Astrocyte (in vitro differentiated cells and primary cell): ENCODE data around the gene MCEE. TPM values are rescaled to one million over a fixed set of nuclear protein-coding genes. Genes with fewer than 3 reads are reported as not detected.
A peak's percentile ranks its signal among the peaks of the same experiment; 100 is the strongest.
"Not testable (repeated sequence)": the region's sequence is repeated elsewhere in the genome, so short reads cannot be mapped to it uniquely, and the experiment has no call there.

Experiments used
- DNase-seq: peaks from one replicate; pipeline ENCODE4 v3.0.0-alpha.2; 2010; ENCODE audit warnings: low read depth
- FAIRE-seq: peaks from 2 replicates; lab custom pipeline; 2011; peaks lifted over from hg19 to GRCh38; lab: Jason Lieb, UNC
- H2AFZ ChIP-seq: 2 replicates; pipeline ENCODE4 v1.6.0; 2012; ENCODE audit warnings: low read depth, low read length, inconsistent platforms
- H3K27ac ChIP-seq: 2 replicates; pipeline ENCODE4 v1.5.1; 2011; ENCODE audit warnings: low read depth, low read length, inconsistent platforms
- H3K27me3 ChIP-seq: 2 replicates; pipeline ENCODE4 v1.6.0; 2011; ENCODE audit warnings: low read length, inconsistent platforms; ENCODE audit not compliant: insufficient read depth
- H3K36me3 ChIP-seq: 2 replicates; pipeline ENCODE4 v1.5.1; 2011; ENCODE audit warnings: low read length, inconsistent platforms; ENCODE audit not compliant: insufficient read depth
- H3K4me1 ChIP-seq: 2 replicates; pipeline ENCODE4 v1.5.1; 2011; ENCODE audit warnings: low read length, inconsistent platforms; ENCODE audit not compliant: insufficient read depth
- H3K4me2 ChIP-seq: 2 replicates; pipeline ENCODE4 v1.6.0; 2012; ENCODE audit warnings: low read length, inconsistent platforms
- H3K4me3 ChIP-seq: 2 replicates; pipeline ENCODE4 v1.5.1; 2011; ENCODE audit warnings: low read depth, mild to moderate bottlenecking, low read length, inconsistent platforms; ENCODE audit not compliant: insufficient read depth
- H3K79me2 ChIP-seq: 2 replicates; pipeline ENCODE4 v1.6.0; 2012; ENCODE audit warnings: mild to moderate bottlenecking, low read length, inconsistent platforms; ENCODE audit not compliant: insufficient read depth
- H3K9ac ChIP-seq: 2 replicates; pipeline ENCODE4 v1.6.0; 2012; ENCODE audit warnings: mild to moderate bottlenecking, low read length, inconsistent platforms
- H3K9me3 ChIP-seq: 2 replicates; pipeline ENCODE4 v1.5.1; 2012; ENCODE audit warnings: low read depth, mild to moderate bottlenecking, low read length, inconsistent platforms; ENCODE audit not compliant: insufficient read depth
- H4K20me1 ChIP-seq: 2 replicates; pipeline ENCODE4 v1.6.0; 2012; ENCODE audit warnings: low read length, inconsistent platforms; ENCODE audit not compliant: insufficient read depth
- H3K27ac Mint-ChIP-seq: one replicate; pipeline ENCODE4 v1.8.0; 2021; ENCODE audit warnings: mild to moderate bottlenecking, mixed read lengths; ENCODE audit not compliant: unreplicated experiment
- H3K27me3 Mint-ChIP-seq: one replicate; pipeline ENCODE4 v1.8.0; 2021; ENCODE audit warnings: low read depth, mixed read lengths; ENCODE audit not compliant: unreplicated experiment
- H3K36me3 Mint-ChIP-seq: one replicate; pipeline ENCODE4 v1.8.0; 2021; ENCODE audit warnings: low read depth, mixed read lengths; ENCODE audit not compliant: unreplicated experiment
- H3K4me1 Mint-ChIP-seq: one replicate; pipeline ENCODE4 v1.8.0; 2021; ENCODE audit warnings: low read depth, mixed read lengths; ENCODE audit not compliant: unreplicated experiment
- H3K4me3 Mint-ChIP-seq: one replicate; pipeline ENCODE4 v1.8.0; 2021; ENCODE audit warnings: mild to moderate bottlenecking, moderate library complexity, mixed read lengths; ENCODE audit not compliant: unreplicated experiment
- H3K9me3 Mint-ChIP-seq: one replicate; pipeline ENCODE4 v1.8.0; 2021; ENCODE audit warnings: mild to moderate bottlenecking, mixed read lengths; ENCODE audit not compliant: unreplicated experiment
- EZH2 ChIP-seq: IDR thresholded peaks from 2 replicates; pipeline ENCODE4 v1.6.1; 2012; ENCODE audit warnings: mild to moderate bottlenecking, low read length, inconsistent platforms; ENCODE audit not compliant: insufficient read depth
- total RNA-seq: library from RNA; stranded (reverse); gene quantifications from 2 replicates; pipeline ENCODE4 v1.2.1, GENCODE V29; 2021
- TF ChIP-seq, protein P1 (sequence below): IDR thresholded peaks from 2 replicates; pipeline ENCODE4 v1.5.1; 2011; ENCODE audit warnings: low read depth, mild to moderate bottlenecking, inconsistent platforms, low read length, moderate library complexity; ENCODE audit not compliant: insufficient read depth

Gene MCEE
- total RNA-seq, 1 donor from 2014 or later: 13.1 TPM

DNA sequence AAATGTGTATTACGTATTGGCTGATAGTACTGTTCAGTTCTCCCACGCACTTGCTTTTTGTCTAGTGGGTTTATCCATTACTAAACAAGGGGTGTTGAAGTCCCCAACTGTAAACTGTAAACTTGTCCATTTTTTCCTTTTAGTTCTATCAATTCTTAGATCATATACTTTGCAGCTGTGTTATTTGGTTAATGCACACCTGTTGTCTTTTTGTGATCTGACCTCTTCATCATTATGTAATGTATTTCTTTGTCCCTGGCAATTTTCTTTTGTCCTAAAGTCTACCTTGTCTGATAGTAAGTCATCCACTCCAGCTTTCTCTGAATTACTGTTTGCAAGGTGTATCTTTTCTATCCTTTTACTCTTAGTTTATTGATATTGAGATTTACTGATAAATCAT lies 21.9 kb downstream of the MCEE start:
- Mint-ChIP-seq H3K27ac (no peak overlapping the region), H3K9me3 (peaks cover 24% of the 10 kb centered on the region), H3K36me3 (peaks cover 27% of the 10 kb centered on the region), H3K27me3 (no peaks in the 10 kb centered on the region), H3K4me1 (peaks cover 2% of the 10 kb centered on the region), H3K4me3 (no peak overlapping the region)
- Histone ChIP-seq H3K4me3 (no peak overlapping the region), H3K36me3 (peaks cover 8% of the 10 kb centered on the region), H4K20me1 (no peaks in the 10 kb centered on the region), H3K27me3 (no peaks in the 10 kb centered on the region), H3K4me2 (no peak overlapping the region), H3K79me2 (no peaks in the 10 kb centered on the region), H3K27ac (no peak overlapping the region), H3K4me1 (no peaks in the 10 kb centered on the region), H3K9me3 (no peaks in the 10 kb centered on the region), H3K9ac (no peak overlapping the region), H2AFZ (no peak overlapping the region)
- no peak for TF ChIP-seq EZH2
- TF ChIP-seq, protein P1, sequence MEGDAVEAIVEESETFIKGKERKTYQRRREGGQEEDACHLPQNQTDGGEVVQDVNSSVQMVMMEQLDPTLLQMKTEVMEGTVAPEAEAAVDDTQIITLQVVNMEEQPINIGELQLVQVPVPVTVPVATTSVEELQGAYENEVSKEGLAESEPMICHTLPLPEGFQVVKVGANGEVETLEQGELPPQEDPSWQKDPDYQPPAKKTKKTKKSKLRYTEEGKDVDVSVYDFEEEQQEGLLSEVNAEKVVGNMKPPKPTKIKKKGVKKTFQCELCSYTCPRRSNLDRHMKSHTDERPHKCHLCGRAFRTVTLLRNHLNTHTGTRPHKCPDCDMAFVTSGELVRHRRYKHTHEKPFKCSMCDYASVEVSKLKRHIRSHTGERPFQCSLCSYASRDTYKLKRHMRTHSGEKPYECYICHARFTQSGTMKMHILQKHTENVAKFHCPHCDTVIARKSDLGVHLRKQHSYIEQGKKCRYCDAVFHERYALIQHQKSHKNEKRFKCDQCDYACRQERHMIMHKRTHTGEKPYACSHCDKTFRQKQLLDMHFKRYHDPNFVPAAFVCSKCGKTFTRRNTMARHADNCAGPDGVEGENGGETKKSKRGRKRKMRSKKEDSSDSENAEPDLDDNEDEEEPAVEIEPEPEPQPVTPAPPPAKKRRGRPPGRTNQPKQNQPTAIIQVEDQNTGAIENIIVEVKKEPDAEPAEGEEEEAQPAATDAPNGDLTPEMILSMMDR: no peak
- no peak for DNase-seq
- no peak for FAIRE-seq

DNA sequence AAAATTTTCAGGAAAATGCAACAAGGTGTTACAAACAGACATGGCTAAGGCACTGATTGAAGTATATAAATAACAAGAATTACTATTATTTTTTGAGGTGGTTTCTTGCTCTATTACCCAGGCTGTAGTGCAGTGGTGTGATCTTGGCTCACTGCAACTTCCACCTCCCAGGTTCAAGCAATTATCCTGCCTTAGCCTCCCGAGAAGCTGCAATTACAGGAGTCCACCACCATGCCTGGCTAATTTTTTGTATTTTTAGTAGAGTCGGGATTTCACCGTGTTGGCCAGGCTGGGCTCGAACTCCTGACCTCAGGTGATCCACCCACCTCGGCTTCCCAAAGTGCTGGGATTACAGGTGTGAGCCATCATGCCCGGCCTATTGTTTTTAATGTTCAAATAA lies 23.6 kb downstream of the MCEE start:
- H3K36me3 ChIP-seq, H3K27me3 ChIP-seq, H3K4me3 ChIP-seq, H3K27ac ChIP-seq, H4K20me1 ChIP-seq, DNase-seq, FAIRE-seq, H3K4me1 Mint-ChIP-seq, H2AFZ ChIP-seq, H3K79me2 ChIP-seq, H3K4me3 Mint-ChIP-seq, H3K9ac ChIP-seq, H3K9me3 ChIP-seq, H3K27me3 Mint-ChIP-seq, H3K4me2 ChIP-seq, H3K4me1 ChIP-seq, H3K27ac Mint-ChIP-seq: not testable (repeated sequence)
- H3K36me3 Mint-ChIP-seq: peaks cover 19% of the 10 kb centered on the region
- H3K9me3 Mint-ChIP-seq: peaks cover 24% of the 10 kb centered on the region

DNA sequence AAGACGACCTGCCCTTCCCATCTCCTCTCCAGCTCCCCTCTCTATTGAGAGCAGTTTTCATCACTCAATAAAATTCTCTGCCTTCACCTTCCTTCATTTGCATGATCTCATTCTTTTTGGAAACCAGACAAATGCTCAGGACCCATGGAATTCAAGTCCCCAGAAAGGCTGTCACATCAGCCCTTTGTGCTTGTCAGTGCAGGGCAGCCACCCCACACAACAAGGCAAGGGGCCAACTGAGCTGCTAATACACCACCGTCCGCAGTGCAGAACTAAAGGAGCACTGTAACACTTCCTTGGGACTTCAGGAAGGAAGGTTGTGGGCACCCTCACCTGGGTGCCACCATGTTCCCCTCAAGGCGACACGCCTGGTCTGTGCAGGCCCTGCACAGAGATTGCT lies 26.2 kb downstream of the MCEE start:
- FAIRE-seq: no peak
- H3K27ac Mint-ChIP-seq: peak overlapping the region; percentile 20

More for the DNA sequence above, 26.2 kb downstream of the MCEE start:
- H3K36me3 ChIP-seq: no peaks in the 10 kb centered on the region
- H2AFZ ChIP-seq: no peak overlapping the region
- peaks cover 11% of the 10 kb centered on the region for H3K36me3 Mint-ChIP-seq
- no peaks in the 10 kb centered on the region for H3K79me2 ChIP-seq
- H3K27me3 Mint-ChIP-seq: no peaks in the 10 kb centered on the region
- peaks cover 9% of the 10 kb centered on the region for H3K4me1 Mint-ChIP-seq
- H3K9me3 ChIP-seq: no peaks in the 10 kb centered on the region
- no peak for TF ChIP-seq EZH2
- TF ChIP-seq, protein P1: no peak
- no peak overlapping the region for H3K4me2 ChIP-seq
- no peak for DNase-seq
- no peaks in the 10 kb centered on the region for H3K27me3 ChIP-seq
- H3K4me3 ChIP-seq: no peak overlapping the region
- no peak overlapping the region for H3K4me3 Mint-ChIP-seq
- H3K9ac ChIP-seq: no peak overlapping the region
- H3K9me3 Mint-ChIP-seq: peaks cover 24% of the 10 kb centered on the region
- no peak overlapping the region for H3K27ac ChIP-seq
- no peaks in the 10 kb centered on the region for H4K20me1 ChIP-seq
- peaks cover 3% of the 10 kb centered on the region for H3K4me1 ChIP-seq
